NCI-H1048 (cell line): ENCODE results near the gene ARHGAP45.

Experiments used
- DNase-seq: peaks from one replicate; lab custom pipeline; 2025; lab: John Stamatoyannopoulos, UW

ARHGAP45 gene

GRCh38 chr19:1088416-1089010 is 21.5 kb downstream of the ARHGAP45 start:
- no peak for DNase-seq

GRCh38 chr19:1089126-1089771 is 22.3 kb downstream of the ARHGAP45 start:
- no peak for DNase-seq

GRCh38 chr19:1089891-1090290 is 22.9 kb downstream of the ARHGAP45 start:
- DNase-seq, result no peak

GRCh38 chr19:1090731-1091543 is 24.0 kb downstream of the ARHGAP45 start:
- no peak for DNase-seq

GRCh38 chr19:1091544-1092175 is 24.7 kb downstream of the ARHGAP45 start:
- DNase-seq, result no peak

- DNase-seq, result no peak
These were observed 26.4 kb downstream of the ARHGAP45 start for GRCh38 chr19:1093330-1093729.

- DNase-seq, result no peak
These were observed 27.0 kb downstream of the ARHGAP45 start for GRCh38 chr19:1093811-1094553.

GRCh38 chr19:1094655-1094977 is 27.6 kb downstream of the ARHGAP45 start:
- no peak for DNase-seq

GRCh38 chr19:1094978-1095701 is 28.2 kb downstream of the ARHGAP45 start, which contains the start of gene POLR2E:
POLR2E (minus strand) TSS chr19:1095375; CDS start chr19:1095315, 60 bp downstream.
- peak; percentile 92 for DNase-seq

GRCh38 chr19:1097810-1098176 is 30.8 kb downstream of the ARHGAP45 start:
- DNase-seq, result no peak

- DNase-seq, result no peak
These were observed 31.4 kb downstream of the ARHGAP45 start for GRCh38 chr19:1098177-1099051.

- DNase-seq, result no peak
These were observed 34.4 kb downstream of the ARHGAP45 start for GRCh38 chr19:1101337-1101698.

GRCh38 chr19:1102407-1103131 is 35.6 kb downstream of the ARHGAP45 start:
- no peak for DNase-seq

GRCh38 chr19:1103132-1103707 is 36.3 kb downstream of the ARHGAP45 start:
- DNase-seq, result no peak

- DNase-seq, result peak; percentile 96
These were observed 36.8 kb downstream of the ARHGAP45 start, which contains the start of gene GPX4 for GRCh38 chr19:1103708-1104310. GPX4 (plus strand) TSS chr19:1103994; CDS start chr19:1104044, 50 bp downstream.

- DNase-seq, result peak; percentile 51
These were observed 37.5 kb downstream of the ARHGAP45 start for GRCh38 chr19:1104311-1105007.

GRCh38 chr19:1105008-1105872 is 38.3 kb downstream of the ARHGAP45 start:
- no peak for DNase-seq
